GM12878 (cell line): ENCODE results near the gene OPN4.

ENCODE experiments used
- ESRRA ChIP-seq: IDR thresholded peaks from 2 replicates; pipeline ENCODE4 v1.6.1; 2012; ENCODE audit warnings: mild to moderate bottlenecking, low read length, improper control_type of control experiment
- GABPA ChIP-seq: IDR thresholded peaks from 2 replicates; pipeline ENCODE4 v1.6.1; 2014; ENCODE audit warnings: antibody characterized with exemption, low read depth, mild to moderate bottlenecking, inconsistent platforms
- JUNB ChIP-seq: IDR thresholded peaks from 2 replicates; pipeline ENCODE4 v1.6.1; 2016; ENCODE audit warnings: antibody characterized with exemption, mild to moderate bottlenecking
- KDM1A ChIP-seq: fragments of 200-600 bp; sonication (generic); IDR thresholded peaks from 2 replicates; pipeline ENCODE4 v1.6.1; 2016; ENCODE audit warnings: borderline replicate concordance
- PML ChIP-seq: IDR thresholded peaks from 2 replicates; pipeline ENCODE4 v1.6.1; 2012; ENCODE audit warnings: low read length, inconsistent platforms
- SIN3A ChIP-seq: IDR thresholded peaks from 2 replicates; pipeline ENCODE4 v1.6.1; 2012; ENCODE audit warnings: low read depth, low read length, improper control_type of control experiment
- SMAD1 ChIP-seq: fragments of 450-650 bp; IDR thresholded peaks from 2 replicates; pipeline ENCODE4 v1.6.1; 2018; ENCODE audit warnings: mild to moderate bottlenecking, low read depth; ENCODE audit not compliant: partially characterized antibody
- SMARCA5 ChIP-seq: fragments of 450-650 bp; IDR thresholded peaks from 2 replicates; pipeline ENCODE4 v1.6.1; 2017; ENCODE audit warnings: mild to moderate bottlenecking
- TCF7 ChIP-seq: IDR thresholded peaks from 2 replicates; pipeline ENCODE4 v1.6.1; 2014; ENCODE audit warnings: antibody characterized with exemption, borderline replicate concordance
- ZNF207 ChIP-seq: fragments of 450-650 bp; IDR thresholded peaks from 2 replicates; pipeline ENCODE4 v1.6.1; 2014; ENCODE audit warnings: antibody characterized with exemption, mild to moderate bottlenecking, borderline replicate concordance
- ZNF274 ChIP-seq: IDR thresholded peaks from one replicate; pipeline ENCODE4 v1.8.0; 2011; ENCODE audit not compliant: insufficient read length, insufficient read depth
- TF ChIP-seq, protein P1 (sequence below): IDR thresholded peaks from 2 replicates; pipeline ENCODE4 v1.6.1; 2011; ENCODE audit warnings: mild to moderate bottlenecking, low read depth, low read length, moderate library complexity; ENCODE audit not compliant: insufficient replicate concordance
- TF ChIP-seq, protein P2 (sequence below), 3 experiments: IDR thresholded peaks in 2 of 3; conservative IDR thresholded peaks in 1 of 3; 2 replicates each; pipeline ENCODE4 v1.5.1; 2011; ENCODE audit warnings: low read depth in 3 of 3, low read length in 3 of 3, mild to moderate bottlenecking in 3 of 3, control low read depth in 2 of 3, moderate library complexity in 2 of 3, inconsistent platforms in 1 of 3, mixed read lengths in 1 of 3; ENCODE audit not compliant: control insufficient read depth in 2 of 3, insufficient read depth in 1 of 3; ENCODE audit errors: extremely low read depth in 1 of 3
- TF ChIP-seq, protein P3 (sequence below): IDR thresholded peaks from 2 replicates; pipeline ENCODE4 v1.6.1; 2011; ENCODE audit warnings: low read depth, mild to moderate bottlenecking, low read length, moderate library complexity, borderline replicate concordance; ENCODE audit errors: extremely low read depth

DNA sequence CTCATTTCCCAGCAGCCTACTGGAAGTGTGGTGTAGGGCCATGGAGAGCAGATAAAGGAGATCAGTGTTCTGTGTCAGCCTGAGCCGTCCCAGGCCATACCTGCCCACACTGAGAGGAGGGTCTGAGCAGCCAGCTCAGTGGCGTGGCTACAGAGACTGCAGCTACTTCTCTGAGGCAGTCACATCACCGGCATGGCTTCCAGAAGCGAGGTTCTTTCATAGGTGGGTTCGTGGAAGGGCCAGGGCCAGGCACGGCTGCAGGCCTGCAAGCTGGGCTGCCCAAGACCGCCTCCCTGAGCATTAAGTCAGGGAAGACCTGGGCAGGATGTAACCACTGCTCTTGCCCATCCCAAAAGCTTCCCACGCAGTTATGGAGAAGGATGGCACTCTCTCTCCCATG lies 48.8 kb downstream of the OPN4 start:
- TF ChIP-seq, protein P1, sequence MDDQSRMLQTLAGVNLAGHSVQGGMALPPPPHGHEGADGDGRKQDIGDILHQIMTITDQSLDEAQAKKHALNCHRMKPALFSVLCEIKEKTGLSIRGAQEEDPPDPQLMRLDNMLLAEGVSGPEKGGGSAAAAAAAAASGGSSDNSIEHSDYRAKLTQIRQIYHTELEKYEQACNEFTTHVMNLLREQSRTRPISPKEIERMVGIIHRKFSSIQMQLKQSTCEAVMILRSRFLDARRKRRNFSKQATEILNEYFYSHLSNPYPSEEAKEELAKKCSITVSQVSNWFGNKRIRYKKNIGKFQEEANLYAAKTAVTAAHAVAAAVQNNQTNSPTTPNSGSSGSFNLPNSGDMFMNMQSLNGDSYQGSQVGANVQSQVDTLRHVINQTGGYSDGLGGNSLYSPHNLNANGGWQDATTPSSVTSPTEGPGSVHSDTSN, result no peak
- TF ChIP-seq, protein P2, sequence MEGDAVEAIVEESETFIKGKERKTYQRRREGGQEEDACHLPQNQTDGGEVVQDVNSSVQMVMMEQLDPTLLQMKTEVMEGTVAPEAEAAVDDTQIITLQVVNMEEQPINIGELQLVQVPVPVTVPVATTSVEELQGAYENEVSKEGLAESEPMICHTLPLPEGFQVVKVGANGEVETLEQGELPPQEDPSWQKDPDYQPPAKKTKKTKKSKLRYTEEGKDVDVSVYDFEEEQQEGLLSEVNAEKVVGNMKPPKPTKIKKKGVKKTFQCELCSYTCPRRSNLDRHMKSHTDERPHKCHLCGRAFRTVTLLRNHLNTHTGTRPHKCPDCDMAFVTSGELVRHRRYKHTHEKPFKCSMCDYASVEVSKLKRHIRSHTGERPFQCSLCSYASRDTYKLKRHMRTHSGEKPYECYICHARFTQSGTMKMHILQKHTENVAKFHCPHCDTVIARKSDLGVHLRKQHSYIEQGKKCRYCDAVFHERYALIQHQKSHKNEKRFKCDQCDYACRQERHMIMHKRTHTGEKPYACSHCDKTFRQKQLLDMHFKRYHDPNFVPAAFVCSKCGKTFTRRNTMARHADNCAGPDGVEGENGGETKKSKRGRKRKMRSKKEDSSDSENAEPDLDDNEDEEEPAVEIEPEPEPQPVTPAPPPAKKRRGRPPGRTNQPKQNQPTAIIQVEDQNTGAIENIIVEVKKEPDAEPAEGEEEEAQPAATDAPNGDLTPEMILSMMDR (IDR thresholded peaks at IDR 0.05 in 2 of 3, conservative IDR thresholded peaks at IDR 0.05 in 1 of 3; ENCODE audit: control insufficient read depth in 2 of 3, extremely low read depth in 1 of 3, insufficient read depth in 1 of 3, low read depth in 3 of 3, low read length in 3 of 3), result no peak
- TF ChIP-seq SMARCA5 (no peak), JUNB (no peak), PML (no peak), SIN3A (no peak), ESRRA (no peak), KDM1A (no peak), SMAD1 (no peak), TCF7 (no peak), GABPA (no peak), ZNF274 (no peak), ZNF207 (no peak)
- TF ChIP-seq, protein P3, sequence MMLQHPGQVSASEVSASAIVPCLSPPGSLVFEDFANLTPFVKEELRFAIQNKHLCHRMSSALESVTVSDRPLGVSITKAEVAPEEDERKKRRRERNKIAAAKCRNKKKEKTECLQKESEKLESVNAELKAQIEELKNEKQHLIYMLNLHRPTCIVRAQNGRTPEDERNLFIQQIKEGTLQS, result no peak
